ENCODE measurements around the gene PDE7B.

Gene PDE7B

GRCh38 chr6:136086686-136087085 is 235.2 kb downstream of the PDE7B start:
- Mint-ChIP-seq H3K36me3 (ENCODE audit: low read depth) (no peaks in the 10 kb centered on the region), H3K27ac (peak overlapping the region in 2 of 3 experiments; percentile 73 to 77), H3K9me3 (no peaks in the 10 kb centered on the region), H3K27me3 (ENCODE audit: low read depth) (no peaks in the 10 kb centered on the region), H3K4me3 (no peak overlapping the region), H3K4me1 (peaks cover 29% of the 10 kb centered on the region)
- no peak for TF ChIP-seq CTCF (IDR thresholded peaks at IDR 0.05; ENCODE audit: unreplicated experiment in 3 of 3)

DNA sequence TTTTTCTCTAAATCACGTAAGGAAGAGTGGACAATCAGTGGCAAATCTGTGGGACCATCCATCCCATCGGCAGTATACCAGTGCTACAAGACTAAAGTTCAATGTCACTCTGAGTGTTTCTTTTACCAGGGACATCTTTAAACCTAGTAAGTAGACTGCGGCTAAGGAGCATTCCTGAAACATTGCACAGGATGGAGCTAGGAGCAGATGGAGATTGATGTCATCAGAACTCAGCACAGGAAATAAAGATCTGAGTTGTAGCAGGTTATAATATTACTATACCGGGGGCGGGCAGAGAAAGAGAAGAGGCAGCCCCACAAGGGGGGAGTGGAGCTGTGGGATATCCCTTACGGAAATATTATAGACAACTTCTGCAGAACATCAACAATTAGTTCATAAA is 236.5 kb downstream of the PDE7B start:
- Mint-ChIP-seq H3K27ac (peak overlapping the region in 2 of 3 experiments; percentile 3 to 22), H3K9me3 (no peaks in the 10 kb centered on the region), H3K4me3 (no peak overlapping the region), H3K27me3 (ENCODE audit: low read depth) (no peaks in the 10 kb centered on the region), H3K36me3 (ENCODE audit: low read depth) (no peaks in the 10 kb centered on the region), H3K4me1 (peaks cover 29% of the 10 kb centered on the region)
- TF ChIP-seq CTCF (IDR thresholded peaks at IDR 0.05; ENCODE audit: unreplicated experiment in 3 of 3): no peak

- H3K36me3 Mint-ChIP-seq (ENCODE audit: low read depth): no peaks in the 10 kb centered on the region
- H3K9me3 Mint-ChIP-seq: no peaks in the 10 kb centered on the region
- no peak overlapping the region for H3K4me3 Mint-ChIP-seq
- peaks cover 27% of the 10 kb centered on the region for H3K4me1 Mint-ChIP-seq
- no peak for TF ChIP-seq CTCF (IDR thresholded peaks at IDR 0.05; ENCODE audit: unreplicated experiment in 3 of 3)
- H3K27me3 Mint-ChIP-seq (ENCODE audit: low read depth): no peaks in the 10 kb centered on the region
- H3K27ac Mint-ChIP-seq: peak overlapping the region in 2 of 3 experiments; percentile 21 to 25
These were observed 237.2 kb downstream of the PDE7B start for GRCh38 chr6:136088693-136089092.

DNA sequence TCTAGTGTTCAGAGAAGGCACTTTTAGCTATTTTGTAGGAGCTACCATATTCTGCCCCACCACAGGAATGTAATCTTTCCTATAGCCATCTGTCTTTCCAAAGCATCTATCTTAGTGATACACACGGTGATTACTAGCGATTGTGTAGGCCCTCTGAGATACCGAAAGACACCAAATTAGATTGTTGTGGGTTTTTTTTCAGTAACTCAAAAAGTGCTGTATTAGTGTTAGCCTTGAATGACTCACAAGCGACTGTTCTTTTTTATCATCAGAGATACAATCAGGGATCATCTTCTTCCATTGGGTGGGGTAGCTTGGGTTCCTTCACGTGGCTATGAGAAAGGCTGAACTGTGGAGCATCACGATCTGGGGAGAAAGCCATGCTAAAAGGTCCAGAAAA is 238.4 kb downstream of the PDE7B start:
- Mint-ChIP-seq H3K36me3 (ENCODE audit: low read depth) (peaks cover 10% of the 10 kb centered on the region), H3K9me3 (peaks cover 9% of the 10 kb centered on the region), H3K27me3 (ENCODE audit: low read depth) (no peaks in the 10 kb centered on the region), H3K27ac (no peak overlapping the region), H3K4me1 (peaks cover 25% of the 10 kb centered on the region), H3K4me3 (no peak overlapping the region)
- no peak for TF ChIP-seq CTCF (IDR thresholded peaks at IDR 0.05; ENCODE audit: unreplicated experiment in 3 of 3)

DNA sequence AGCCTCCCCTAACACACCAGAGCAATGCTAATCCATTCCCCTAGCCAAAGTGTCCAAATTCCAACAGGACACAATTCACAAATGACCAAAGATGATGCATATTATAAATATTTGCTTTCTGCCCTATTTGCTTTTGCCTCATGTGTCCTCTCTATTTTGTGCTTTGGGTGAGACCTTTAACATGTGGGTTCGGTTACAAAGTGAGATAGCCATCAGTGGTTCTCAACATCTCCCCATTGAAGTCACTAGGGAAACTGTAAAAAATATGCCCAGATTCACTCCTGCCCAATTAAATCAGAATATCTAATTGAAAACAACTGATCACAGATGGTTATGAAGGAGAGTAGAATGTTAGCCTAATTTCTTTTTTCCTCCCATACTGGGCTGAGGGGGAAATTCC is 239.4 kb downstream of the PDE7B start:
- peaks cover 25% of the 10 kb centered on the region for H3K4me1 Mint-ChIP-seq
- peak overlapping the region in 2 of 3 experiments; percentile 32 for H3K27ac Mint-ChIP-seq
- no peak overlapping the region for H3K4me3 Mint-ChIP-seq
- TF ChIP-seq CTCF (IDR thresholded peaks at IDR 0.05; ENCODE audit: unreplicated experiment in 3 of 3): no peak
- H3K9me3 Mint-ChIP-seq: peaks cover 9% of the 10 kb centered on the region
- H3K36me3 Mint-ChIP-seq (ENCODE audit: low read depth): peaks cover 10% of the 10 kb centered on the region
- no peaks in the 10 kb centered on the region for H3K27me3 Mint-ChIP-seq (ENCODE audit: low read depth)

- Mint-ChIP-seq H3K36me3 (ENCODE audit: low read depth) (peaks cover 10% of the 10 kb centered on the region), H3K27ac (no peak overlapping the region), H3K9me3 (peaks cover 11% of the 10 kb centered on the region), H3K27me3 (ENCODE audit: low read depth) (no peaks in the 10 kb centered on the region), H3K4me3 (no peak overlapping the region), H3K4me1 (peaks cover 18% of the 10 kb centered on the region)
- no peak for TF ChIP-seq CTCF (IDR thresholded peaks at IDR 0.05; ENCODE audit: unreplicated experiment in 3 of 3)
These were observed 241.4 kb downstream of the PDE7B start for GRCh38 chr6:136092897-136093296.

Measured in nephron (organoid).